ENCODE results near the gene HTR3A. TPM values are rescaled to one million over a fixed set of nuclear protein-coding genes. Genes with fewer than 3 reads are reported as not detected.

HTR3A gene
- total RNA-seq, 2 donors from 2014 or later = not detected

- Histone ChIP-seq H3K9me3 (no peaks in the 10 kb centered on the region), H3K27ac (no peak overlapping the region), H3K27me3 (replicated peaks; ENCODE audit: insufficient read depth) (no peaks in the 10 kb centered on the region), H3K4me3 (no peak overlapping the region), H3K36me3 (no peaks in the 10 kb centered on the region), H3K4me1 (replicated peaks) (no peaks in the 10 kb centered on the region)
- TF ChIP-seq CTCF (IDR thresholded peaks at IDR 0.05) = no peak
- TF ChIP-seq POLR2A (IDR thresholded peaks at IDR 0.05) = no peak
- TF ChIP-seq POLR2AphosphoS5 (IDR thresholded peaks at IDR 0.05) = no peak
- intact Hi-C loops (cut with DNase I) = no loop called here
- 56% methylated on average over 4 of the region's 4 CpGs for WGBS
- DNase-seq (ENCODE audit: low spot score) = no peak
Measured at GRCh38 chr11:114008331-114008730, 33.4 kb downstream of the HTR3A start.

GRCh38 chr11:114010931-114011330, 36.0 kb downstream of the HTR3A start:
- intact Hi-C loops (cut with DNase I) = no loop called here
- WGBS = 64% methylated on average over 4 of the region's 4 CpGs

GRCh38 chr11:114011443-114011842, 36.5 kb downstream of the HTR3A start:
- Histone ChIP-seq H3K9me3 (no peaks in the 10 kb centered on the region), H3K27me3 (replicated peaks; ENCODE audit: insufficient read depth) (no peaks in the 10 kb centered on the region), H3K36me3 (no peaks in the 10 kb centered on the region), H3K4me3 (no peak overlapping the region), H3K4me1 (replicated peaks) (no peaks in the 10 kb centered on the region), H3K27ac (no peak overlapping the region)
- TF ChIP-seq CTCF (IDR thresholded peaks at IDR 0.05) (no peak), POLR2AphosphoS5 (IDR thresholded peaks at IDR 0.05) (no peak), POLR2A (IDR thresholded peaks at IDR 0.05) (no peak)
- 26% methylated on average over 2 of the region's 2 CpGs for WGBS
- intact Hi-C loops (cut with DNase I) = no loop called here
- DNase-seq (ENCODE audit: low spot score) = no peak

More at GRCh38 chr11:114010931-114011330, 36.0 kb downstream of the HTR3A start:
- Histone ChIP-seq H3K27ac (no peak overlapping the region), H3K4me3 (no peak overlapping the region), H3K4me1 (replicated peaks) (no peaks in the 10 kb centered on the region), H3K9me3 (no peaks in the 10 kb centered on the region), H3K36me3 (no peaks in the 10 kb centered on the region), H3K27me3 (replicated peaks; ENCODE audit: insufficient read depth) (no peaks in the 10 kb centered on the region)
- no peak for DNase-seq (ENCODE audit: low spot score)
- TF ChIP-seq POLR2A (IDR thresholded peaks at IDR 0.05) = no peak
- TF ChIP-seq POLR2AphosphoS5 (IDR thresholded peaks at IDR 0.05) = no peak
- TF ChIP-seq CTCF (IDR thresholded peaks at IDR 0.05) = no peak

- Histone ChIP-seq H3K4me1 (replicated peaks) (no peaks in the 10 kb centered on the region), H3K9me3 (no peaks in the 10 kb centered on the region), H3K36me3 (no peaks in the 10 kb centered on the region), H3K4me3 (no peak overlapping the region), H3K27ac (no peak overlapping the region), H3K27me3 (replicated peaks; ENCODE audit: insufficient read depth) (no peaks in the 10 kb centered on the region)
- no peak for TF ChIP-seq CTCF (IDR thresholded peaks at IDR 0.05)
- TF ChIP-seq POLR2A (IDR thresholded peaks at IDR 0.05) = no peak
- TF ChIP-seq POLR2AphosphoS5 (IDR thresholded peaks at IDR 0.05) = no peak
- WGBS = 53% methylated on average over 6 of the region's 6 CpGs
- intact Hi-C loops (cut with DNase I) = no loop called here
- DNase-seq (ENCODE audit: low spot score) = no peak
Measured at GRCh38 chr11:114015117-114015516, 40.2 kb downstream of the HTR3A start.

- Histone ChIP-seq H3K27me3 (replicated peaks; ENCODE audit: insufficient read depth) (no peaks in the 10 kb centered on the region), H3K4me3 (no peak overlapping the region), H3K9me3 (no peaks in the 10 kb centered on the region), H3K36me3 (no peaks in the 10 kb centered on the region), H3K4me1 (replicated peaks) (no peaks in the 10 kb centered on the region), H3K27ac (no peak overlapping the region)
- TF ChIP-seq CTCF (IDR thresholded peaks at IDR 0.05) (no peak), POLR2AphosphoS5 (IDR thresholded peaks at IDR 0.05) (no peak), POLR2A (IDR thresholded peaks at IDR 0.05) (no peak)
- intact Hi-C loops (cut with DNase I) = no loop called here
- 89% methylated on average over 2 of the region's 2 CpGs for WGBS
- DNase-seq (ENCODE audit: low spot score) = no peak
Measured at GRCh38 chr11:114016986-114017385, 42.1 kb downstream of the HTR3A start.
